ENCODE results near the gene CA10. TPM values are rescaled to one million over a fixed set of nuclear protein-coding genes. Genes with fewer than 3 reads are reported as not detected.

The CA10 gene
- total RNA-seq, 1 donor from 2014 or later: 2.0 TPM

GRCh38 chr17:52027620-52028295 lies 130.8 kb downstream of the CA10 start:
- Histone ChIP-seq H3K36me3 (no peaks in the 10 kb centered on the region), H3K27ac (no peak overlapping the region), H3K4me3 (no peak overlapping the region), H3K27me3 (no peaks in the 10 kb centered on the region), H3K9me3 (no peaks in the 10 kb centered on the region), H3K4me1 (peaks cover 11% of the 10 kb centered on the region)
- no peak for DNase-seq (ENCODE audit: extremely low spot score in 2 of 2)
- no peak for TF ChIP-seq POLR2A (IDR thresholded peaks at IDR 0.05)
- intact Hi-C loops (cut with DNase I): no loop called here

- Histone ChIP-seq H3K36me3 (no peaks in the 10 kb centered on the region), H3K4me3 (no peak overlapping the region), H3K27me3 (no peaks in the 10 kb centered on the region), H3K9me3 (no peaks in the 10 kb centered on the region), H3K27ac (no peak overlapping the region), H3K4me1 (peaks cover 11% of the 10 kb centered on the region)
- intact Hi-C loops (cut with DNase I): no loop called here
- TF ChIP-seq POLR2A (IDR thresholded peaks at IDR 0.05) (no peak), POLR2AphosphoS5 (IDR thresholded peaks at IDR 0.05; ENCODE audit: insufficient read depth in 1 of 2, low read depth in 1 of 2) (no peak)
- TF ChIP-seq, protein P1, sequence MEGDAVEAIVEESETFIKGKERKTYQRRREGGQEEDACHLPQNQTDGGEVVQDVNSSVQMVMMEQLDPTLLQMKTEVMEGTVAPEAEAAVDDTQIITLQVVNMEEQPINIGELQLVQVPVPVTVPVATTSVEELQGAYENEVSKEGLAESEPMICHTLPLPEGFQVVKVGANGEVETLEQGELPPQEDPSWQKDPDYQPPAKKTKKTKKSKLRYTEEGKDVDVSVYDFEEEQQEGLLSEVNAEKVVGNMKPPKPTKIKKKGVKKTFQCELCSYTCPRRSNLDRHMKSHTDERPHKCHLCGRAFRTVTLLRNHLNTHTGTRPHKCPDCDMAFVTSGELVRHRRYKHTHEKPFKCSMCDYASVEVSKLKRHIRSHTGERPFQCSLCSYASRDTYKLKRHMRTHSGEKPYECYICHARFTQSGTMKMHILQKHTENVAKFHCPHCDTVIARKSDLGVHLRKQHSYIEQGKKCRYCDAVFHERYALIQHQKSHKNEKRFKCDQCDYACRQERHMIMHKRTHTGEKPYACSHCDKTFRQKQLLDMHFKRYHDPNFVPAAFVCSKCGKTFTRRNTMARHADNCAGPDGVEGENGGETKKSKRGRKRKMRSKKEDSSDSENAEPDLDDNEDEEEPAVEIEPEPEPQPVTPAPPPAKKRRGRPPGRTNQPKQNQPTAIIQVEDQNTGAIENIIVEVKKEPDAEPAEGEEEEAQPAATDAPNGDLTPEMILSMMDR (IDR thresholded peaks at IDR 0.05): no peak
- DNase-seq (ENCODE audit: extremely low spot score in 2 of 2): no peak
These were observed 131.4 kb downstream of the CA10 start for GRCh38 chr17:52027081-52027480.

GRCh38 chr17:52026075-52026474 lies 132.4 kb downstream of the CA10 start:
- no peak overlapping the region for H3K27ac ChIP-seq
- H3K36me3 ChIP-seq: no peaks in the 10 kb centered on the region
- TF ChIP-seq POLR2AphosphoS5 (IDR thresholded peaks at IDR 0.05; ENCODE audit: insufficient read depth in 1 of 2, low read depth in 1 of 2) (no peak), POLR2A (IDR thresholded peaks at IDR 0.05) (no peak)
- TF ChIP-seq, protein P1 (IDR thresholded peaks at IDR 0.05): no peak
- H3K9me3 ChIP-seq: no peaks in the 10 kb centered on the region
- H3K4me3 ChIP-seq: no peak overlapping the region
- no peak for DNase-seq (ENCODE audit: extremely low spot score in 2 of 2)
- intact Hi-C loops (cut with DNase I): no loop called here
- no peaks in the 10 kb centered on the region for H3K27me3 ChIP-seq
- H3K4me1 ChIP-seq: peaks cover 11% of the 10 kb centered on the region

GRCh38 chr17:52025236-52025635 lies 133.3 kb downstream of the CA10 start:
- Histone ChIP-seq H3K36me3 (no peaks in the 10 kb centered on the region), H3K9me3 (no peaks in the 10 kb centered on the region), H3K4me1 (peaks cover 11% of the 10 kb centered on the region), H3K27ac (no peak overlapping the region), H3K27me3 (no peaks in the 10 kb centered on the region), H3K4me3 (no peak overlapping the region)
- DNase-seq (ENCODE audit: extremely low spot score in 2 of 2): no peak
- TF ChIP-seq POLR2A (IDR thresholded peaks at IDR 0.05) (no peak), POLR2AphosphoS5 (IDR thresholded peaks at IDR 0.05; ENCODE audit: insufficient read depth in 1 of 2, low read depth in 1 of 2) (no peak)
- TF ChIP-seq, protein P1 (IDR thresholded peaks at IDR 0.05): no peak
- intact Hi-C loops (cut with DNase I): no loop called here

DNA sequence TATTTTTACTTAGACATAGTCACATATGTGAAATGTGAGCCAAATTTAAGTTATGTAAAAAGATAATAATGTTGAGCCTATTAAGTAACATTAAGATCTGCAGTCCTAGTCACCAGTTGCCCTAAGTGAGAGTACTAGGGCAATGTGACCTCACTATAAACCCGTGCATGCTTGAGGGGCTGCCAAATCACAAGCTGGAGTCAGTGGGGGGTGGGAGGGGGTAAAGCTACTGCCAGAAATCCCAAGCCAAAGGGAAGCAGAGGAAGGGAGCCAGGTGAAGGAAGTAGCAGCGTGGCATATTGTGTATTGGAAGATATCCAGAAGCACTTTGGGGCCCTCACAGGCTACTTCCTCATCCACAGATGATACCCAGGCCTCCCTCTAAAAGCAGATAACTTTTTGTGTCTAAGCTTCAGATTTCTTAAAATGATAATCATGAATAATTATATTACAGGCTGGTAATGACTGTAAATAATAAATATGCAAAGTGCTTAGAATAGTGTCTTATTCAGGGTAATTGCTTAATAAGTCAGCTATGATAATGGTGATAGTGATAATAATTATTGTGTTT lies 134.1 kb downstream of the CA10 start:
- H3K9me3 ChIP-seq: no peaks in the 10 kb centered on the region
- no peak for TF ChIP-seq POLR2A (IDR thresholded peaks at IDR 0.05)
- TF ChIP-seq, protein P1 (IDR thresholded peaks at IDR 0.05): no peak
- no peak for TF ChIP-seq POLR2AphosphoS5 (IDR thresholded peaks at IDR 0.05; ENCODE audit: insufficient read depth in 1 of 2, low read depth in 1 of 2)
- H3K27ac ChIP-seq: no peak overlapping the region
- no peaks in the 10 kb centered on the region for H3K36me3 ChIP-seq
- peaks cover 11% of the 10 kb centered on the region for H3K4me1 ChIP-seq
- H3K4me3 ChIP-seq: no peak overlapping the region
- intact Hi-C loops (cut with DNase I): no loop called here
- H3K27me3 ChIP-seq: no peaks in the 10 kb centered on the region
- DNase-seq (ENCODE audit: extremely low spot score in 2 of 2): no peak

Data from vagina (tissue), 2 donors.